ENCODE measurements around the gene HBD. TPM values are rescaled to one million over a fixed set of nuclear protein-coding genes. Genes with fewer than 3 reads are reported as not detected.

HBD gene
- not detected in 2 replicates for total RNA-seq (2022)
- not detected for Bru-seq, nascent RNA
- BruChase-seq, experiment 1, labeled RNA remaining after a 2-hour chase: not detected
- not detected for BruChase-seq, experiment 2, labeled RNA remaining after a 6-hour chase
- long read RNA-seq: 0 reads

DNA sequence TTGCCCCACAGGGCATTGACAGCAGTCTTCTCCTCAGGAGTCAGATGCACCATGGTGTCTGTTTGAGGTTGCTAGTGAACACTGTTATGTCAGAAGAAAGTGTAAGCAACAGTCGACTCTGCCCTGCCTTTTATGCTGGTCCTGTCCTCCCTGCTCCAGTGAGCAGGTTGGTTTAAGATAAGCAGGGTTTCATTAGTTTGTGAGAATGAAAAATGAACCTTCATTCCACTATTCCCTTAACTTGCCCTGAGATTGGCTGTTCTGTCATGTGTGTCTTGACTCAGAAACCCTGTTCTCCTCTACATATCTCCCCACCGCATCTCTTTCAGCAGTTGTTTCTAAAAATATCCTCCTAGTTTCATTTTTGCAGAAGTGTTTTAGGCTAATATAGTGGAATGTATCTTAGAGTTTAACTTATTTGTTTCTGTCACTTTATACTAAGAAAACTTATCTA is at the start of gene HBD:
HBD (minus strand) TSS at position 103 of the 454 bp plus-strand sequence; CDS start at position 53, 50 bp downstream.
- H3K4me3 Mint-ChIP-seq (ENCODE audit: unreplicated experiment): no peak within 1 kb of the TSS
- H3K36me3 ChIP-seq (ENCODE audit: control insufficient read depth, insufficient read depth, low read length): no peaks in the 10 kb centered on the region
- CTCF ChIA-PET: no interaction called here
- peaks cover 13% of the 10 kb centered on the region for H3K27me3 Mint-ChIP-seq (ENCODE audit: insufficient read depth, unreplicated experiment)
- H3K27me3 ChIP-seq (replicated peaks; ENCODE audit: control insufficient read depth, insufficient read depth, low read length): no peaks in the 10 kb centered on the region
- H3K9me3 Mint-ChIP-seq (ENCODE audit: unreplicated experiment): no peaks in the 10 kb centered on the region
- intact Hi-C loops (cut with micrococcal nuclease; ENCODE audit: unreplicated experiment): no loop called here
- POLR2A ChIA-PET: no interaction called here
- DNase-seq: no peak
- H3K4me3 ChIP-seq (ENCODE audit: low read depth, low read length): no peak within 1 kb of the TSS
- no TSS peak for BruUV-seq (replicated peaks)
- H3K27ac Mint-ChIP-seq (ENCODE audit: unreplicated experiment): no peak within 1 kb of the TSS
- no peaks in the 10 kb centered on the region for H3K36me3 Mint-ChIP-seq (ENCODE audit: insufficient read depth, unreplicated experiment)
- TF ChIP-seq, protein P1, sequence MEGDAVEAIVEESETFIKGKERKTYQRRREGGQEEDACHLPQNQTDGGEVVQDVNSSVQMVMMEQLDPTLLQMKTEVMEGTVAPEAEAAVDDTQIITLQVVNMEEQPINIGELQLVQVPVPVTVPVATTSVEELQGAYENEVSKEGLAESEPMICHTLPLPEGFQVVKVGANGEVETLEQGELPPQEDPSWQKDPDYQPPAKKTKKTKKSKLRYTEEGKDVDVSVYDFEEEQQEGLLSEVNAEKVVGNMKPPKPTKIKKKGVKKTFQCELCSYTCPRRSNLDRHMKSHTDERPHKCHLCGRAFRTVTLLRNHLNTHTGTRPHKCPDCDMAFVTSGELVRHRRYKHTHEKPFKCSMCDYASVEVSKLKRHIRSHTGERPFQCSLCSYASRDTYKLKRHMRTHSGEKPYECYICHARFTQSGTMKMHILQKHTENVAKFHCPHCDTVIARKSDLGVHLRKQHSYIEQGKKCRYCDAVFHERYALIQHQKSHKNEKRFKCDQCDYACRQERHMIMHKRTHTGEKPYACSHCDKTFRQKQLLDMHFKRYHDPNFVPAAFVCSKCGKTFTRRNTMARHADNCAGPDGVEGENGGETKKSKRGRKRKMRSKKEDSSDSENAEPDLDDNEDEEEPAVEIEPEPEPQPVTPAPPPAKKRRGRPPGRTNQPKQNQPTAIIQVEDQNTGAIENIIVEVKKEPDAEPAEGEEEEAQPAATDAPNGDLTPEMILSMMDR (IDR thresholded peaks at IDR 0.05; ENCODE audit: insufficient read depth in 1 of 2, low read depth in 1 of 2, low read length in 1 of 2, severe bottlenecking in 1 of 2, unreplicated experiment in 1 of 2): no peak
- no peaks in the 10 kb centered on the region for H3K4me1 Mint-ChIP-seq (ENCODE audit: low read depth, unreplicated experiment)
- H3K4me1 ChIP-seq: no peaks in the 10 kb centered on the region
- no peaks in the 10 kb centered on the region for H3K9me3 ChIP-seq

DNA sequence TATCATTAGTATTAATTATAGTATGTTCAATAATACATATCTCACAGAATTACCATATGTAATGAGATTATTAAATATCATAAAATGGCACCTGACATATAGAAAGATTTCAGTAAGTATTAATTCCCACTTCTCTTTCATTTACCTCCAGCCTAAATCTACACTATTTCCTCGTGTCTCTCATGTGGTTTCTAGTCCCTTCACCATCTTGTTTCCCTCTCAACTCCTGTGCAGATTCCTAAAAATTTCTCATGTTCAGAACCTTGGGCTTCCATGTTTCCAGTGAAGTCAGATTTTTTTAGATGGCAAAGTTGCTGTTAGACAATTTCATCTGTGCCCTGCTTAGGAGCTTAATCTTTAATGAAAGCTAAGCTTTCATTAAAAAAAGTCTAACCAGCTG is 49.6 kb upstream of the HBD start:
- BruUV-seq (replicated peaks): no TSS peak
- H3K27me3 ChIP-seq (replicated peaks; ENCODE audit: control insufficient read depth, insufficient read depth, low read length): no peaks in the 10 kb centered on the region
- H3K9me3 ChIP-seq: no peaks in the 10 kb centered on the region
- Mint-ChIP-seq H3K9me3 (ENCODE audit: unreplicated experiment) (no peaks in the 10 kb centered on the region), H3K4me3 (ENCODE audit: unreplicated experiment) (no peak overlapping the region), H3K27me3 (ENCODE audit: insufficient read depth, unreplicated experiment) (no peaks in the 10 kb centered on the region), H3K27ac (ENCODE audit: unreplicated experiment) (no peak overlapping the region), H3K4me1 (ENCODE audit: low read depth, unreplicated experiment) (peaks cover 6% of the 10 kb centered on the region), H3K36me3 (ENCODE audit: insufficient read depth, unreplicated experiment) (no peaks in the 10 kb centered on the region)
- no peaks in the 10 kb centered on the region for H3K36me3 ChIP-seq (ENCODE audit: control insufficient read depth, insufficient read depth, low read length)
- POLR2A ChIA-PET: no interaction called here
- CTCF ChIA-PET: no interaction called here
- intact Hi-C loops (cut with micrococcal nuclease; ENCODE audit: unreplicated experiment): no loop called here
- DNase-seq: no peak
- no peaks in the 10 kb centered on the region for H3K4me1 ChIP-seq
- no peak overlapping the region for H3K4me3 ChIP-seq (ENCODE audit: low read depth, low read length)
- TF ChIP-seq, protein P1 (IDR thresholded peaks at IDR 0.05; ENCODE audit: insufficient read depth in 1 of 2, low read depth in 1 of 2, low read length in 1 of 2, severe bottlenecking in 1 of 2, unreplicated experiment in 1 of 2): no peak

DNA sequence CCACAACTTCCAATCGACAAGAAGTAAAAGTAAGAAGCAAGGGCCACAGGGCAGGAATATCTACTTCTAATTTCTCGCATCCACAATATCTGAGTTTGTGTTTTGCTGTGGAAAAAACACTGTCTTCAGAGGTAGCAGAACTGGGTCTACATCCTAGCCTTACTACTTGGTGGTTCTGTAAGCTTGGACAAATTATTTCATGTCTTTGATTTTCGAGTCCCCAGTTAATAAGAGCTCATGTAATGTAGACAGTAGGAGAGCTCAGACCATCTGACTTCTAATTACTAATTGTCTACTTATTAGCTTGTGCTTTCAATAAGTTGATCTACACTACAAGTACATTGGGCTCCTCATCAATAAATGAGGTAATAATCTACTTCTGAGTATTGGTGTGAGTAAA is 48.8 kb upstream of the HBD start:
- H3K36me3 ChIP-seq (ENCODE audit: control insufficient read depth, insufficient read depth, low read length): no peaks in the 10 kb centered on the region
- H3K4me3 ChIP-seq (ENCODE audit: low read depth, low read length): no peak overlapping the region
- Mint-ChIP-seq H3K27ac (ENCODE audit: unreplicated experiment) (no peak overlapping the region), H3K27me3 (ENCODE audit: insufficient read depth, unreplicated experiment) (no peaks in the 10 kb centered on the region), H3K4me3 (ENCODE audit: unreplicated experiment) (no peak overlapping the region), H3K9me3 (ENCODE audit: unreplicated experiment) (no peaks in the 10 kb centered on the region), H3K4me1 (ENCODE audit: low read depth, unreplicated experiment) (peaks cover 6% of the 10 kb centered on the region), H3K36me3 (ENCODE audit: insufficient read depth, unreplicated experiment) (no peaks in the 10 kb centered on the region)
- no peaks in the 10 kb centered on the region for H3K4me1 ChIP-seq
- ChIA-PET POLR2A (no interaction called here), CTCF (no interaction called here)
- no peaks in the 10 kb centered on the region for H3K27me3 ChIP-seq (replicated peaks; ENCODE audit: control insufficient read depth, insufficient read depth, low read length)
- no peaks in the 10 kb centered on the region for H3K9me3 ChIP-seq
- BruUV-seq (replicated peaks): no TSS peak
- TF ChIP-seq, protein P1 (IDR thresholded peaks at IDR 0.05; ENCODE audit: insufficient read depth in 1 of 2, low read depth in 1 of 2, low read length in 1 of 2, severe bottlenecking in 1 of 2, unreplicated experiment in 1 of 2): no peak
- no peak for DNase-seq
- intact Hi-C loops (cut with micrococcal nuclease; ENCODE audit: unreplicated experiment): no loop called here

Measured in Caco-2 (cell line).